ENCODE results near the gene ATF7IP.

The ATF7IP gene

DNA sequence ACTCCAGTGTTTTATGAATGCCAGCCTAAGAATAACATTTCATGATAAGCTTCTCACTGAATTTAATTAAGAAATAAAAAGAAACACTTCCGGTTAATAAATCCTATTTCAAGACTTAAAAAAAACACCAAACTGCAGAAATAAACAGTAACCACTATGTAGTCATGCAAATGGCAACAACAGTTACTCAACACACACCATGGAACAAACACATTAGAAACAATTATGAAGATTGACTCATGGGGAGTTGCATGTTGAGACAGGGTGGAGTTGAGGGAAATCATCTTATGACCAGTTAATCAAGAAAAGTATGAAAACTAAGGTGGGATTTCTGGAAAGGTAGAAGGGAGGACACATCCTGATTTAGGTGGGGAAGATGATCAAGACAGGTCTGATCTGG is 149.5 kb downstream of the ATF7IP start:
- no peak for TF ChIP-seq USF1 (IDR thresholded peaks at IDR 0.05)
- no peak for TF ChIP-seq YY1 (IDR thresholded peaks at IDR 0.05; ENCODE audit: low read depth)
- TF ChIP-seq ZBTB7A (IDR thresholded peaks at IDR 0.05; ENCODE audit: low read depth), result no peak
- no peak for TF ChIP-seq FOXM1 (IDR thresholded peaks at IDR 0.05; ENCODE audit: borderline replicate concordance, low read depth)
- no peak for TF ChIP-seq RAD21 (IDR thresholded peaks at IDR 0.05; ENCODE audit: low read depth)
- no peak for TF ChIP-seq TEAD4 (IDR thresholded peaks at IDR 0.05)
- TF ChIP-seq, protein P1, sequence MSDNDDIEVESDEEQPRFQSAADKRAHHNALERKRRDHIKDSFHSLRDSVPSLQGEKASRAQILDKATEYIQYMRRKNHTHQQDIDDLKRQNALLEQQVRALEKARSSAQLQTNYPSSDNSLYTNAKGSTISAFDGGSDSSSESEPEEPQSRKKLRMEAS (IDR thresholded peaks at IDR 0.05), result no peak
- TF ChIP-seq CEBPB (IDR thresholded peaks at IDR 0.05), result no peak
- TF ChIP-seq CREB1 (IDR thresholded peaks at IDR 0.05; ENCODE audit: low read depth), result no peak
- no peak for TF ChIP-seq TAF1 (IDR thresholded peaks at IDR 0.05; ENCODE audit: low read depth)
- TF ChIP-seq REST (IDR thresholded peaks at IDR 0.05; ENCODE audit: low read depth), result no peak
- no peak for TF ChIP-seq EP300 (IDR thresholded peaks at IDR 0.05; ENCODE audit: borderline replicate concordance)
- TF ChIP-seq NFIC (IDR thresholded peaks at IDR 0.05), result no peak
- no peak for TF ChIP-seq TCF12 (IDR thresholded peaks at IDR 0.05; ENCODE audit: low read depth)
- TF ChIP-seq EGR1 (IDR thresholded peaks at IDR 0.05), result no peak

DNA sequence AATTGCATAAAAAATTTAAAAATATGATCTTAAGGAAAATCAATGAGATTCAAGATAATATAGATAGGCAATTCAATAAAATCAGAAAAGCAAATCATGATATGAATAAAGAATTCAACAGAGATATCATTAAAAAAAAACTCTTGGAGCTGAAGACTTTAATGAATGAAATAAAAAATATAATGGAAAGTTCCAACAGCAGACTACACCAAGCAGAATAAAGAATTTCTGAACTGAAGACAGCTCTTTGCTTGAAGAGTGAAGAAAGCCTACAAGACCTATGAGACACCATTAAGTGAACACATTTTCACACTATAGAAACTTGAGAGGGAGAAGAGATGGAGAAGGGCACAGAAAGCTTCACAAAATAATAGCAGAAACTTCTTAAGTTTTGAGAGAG is 156.3 kb downstream of the ATF7IP start:
- TF ChIP-seq TAF1 (IDR thresholded peaks at IDR 0.05; ENCODE audit: low read depth), result no peak
- TF ChIP-seq, protein P1 (IDR thresholded peaks at IDR 0.05), result no peak
- TF ChIP-seq USF1 (IDR thresholded peaks at IDR 0.05), result no peak
- TF ChIP-seq ZBTB7A (IDR thresholded peaks at IDR 0.05; ENCODE audit: low read depth), result no peak
- no peak for TF ChIP-seq FOXM1 (IDR thresholded peaks at IDR 0.05; ENCODE audit: borderline replicate concordance, low read depth)
- TF ChIP-seq NFIC (IDR thresholded peaks at IDR 0.05), result no peak
- no peak for TF ChIP-seq EP300 (IDR thresholded peaks at IDR 0.05; ENCODE audit: borderline replicate concordance)
- no peak for TF ChIP-seq TEAD4 (IDR thresholded peaks at IDR 0.05)
- TF ChIP-seq TCF12 (IDR thresholded peaks at IDR 0.05; ENCODE audit: low read depth), result no peak
- no peak for TF ChIP-seq RAD21 (IDR thresholded peaks at IDR 0.05; ENCODE audit: low read depth)
- TF ChIP-seq CEBPB (IDR thresholded peaks at IDR 0.05), result no peak
- TF ChIP-seq CREB1 (IDR thresholded peaks at IDR 0.05; ENCODE audit: low read depth), result no peak
- TF ChIP-seq EGR1 (IDR thresholded peaks at IDR 0.05), result no peak
- no peak for TF ChIP-seq REST (IDR thresholded peaks at IDR 0.05; ENCODE audit: low read depth)
- no peak for TF ChIP-seq YY1 (IDR thresholded peaks at IDR 0.05; ENCODE audit: low read depth)

DNA sequence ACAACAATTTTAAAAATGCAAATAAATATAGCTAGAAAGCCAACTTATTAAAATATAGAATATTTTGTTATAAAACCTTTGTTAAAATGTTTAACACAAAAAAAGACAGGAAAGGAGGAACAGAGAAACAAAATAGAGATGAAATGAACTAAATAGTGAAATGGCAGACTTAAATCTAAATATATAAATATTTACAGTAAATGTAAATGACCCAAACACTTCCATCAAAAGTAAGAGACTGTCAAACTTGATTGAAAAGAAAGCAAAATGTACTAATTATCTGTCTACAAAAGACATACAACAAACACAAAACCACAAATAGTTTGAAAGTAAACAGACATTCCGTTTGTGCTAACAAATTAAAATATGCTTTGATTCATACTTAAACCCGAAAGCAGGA is 160.5 kb downstream of the ATF7IP start:
- TF ChIP-seq CEBPB (IDR thresholded peaks at IDR 0.05) (no peak), REST (IDR thresholded peaks at IDR 0.05; ENCODE audit: low read depth) (no peak), EP300 (IDR thresholded peaks at IDR 0.05; ENCODE audit: borderline replicate concordance) (no peak), ZBTB7A (IDR thresholded peaks at IDR 0.05; ENCODE audit: low read depth) (no peak), NFIC (IDR thresholded peaks at IDR 0.05) (no peak), CREB1 (IDR thresholded peaks at IDR 0.05; ENCODE audit: low read depth) (no peak), USF1 (IDR thresholded peaks at IDR 0.05) (no peak), YY1 (IDR thresholded peaks at IDR 0.05; ENCODE audit: low read depth) (no peak), RAD21 (IDR thresholded peaks at IDR 0.05; ENCODE audit: low read depth) (no peak), EGR1 (IDR thresholded peaks at IDR 0.05) (no peak), FOXM1 (IDR thresholded peaks at IDR 0.05; ENCODE audit: borderline replicate concordance, low read depth) (no peak), TAF1 (IDR thresholded peaks at IDR 0.05; ENCODE audit: low read depth) (no peak), TCF12 (IDR thresholded peaks at IDR 0.05; ENCODE audit: low read depth) (no peak), TEAD4 (IDR thresholded peaks at IDR 0.05) (no peak)
- TF ChIP-seq, protein P1 (IDR thresholded peaks at IDR 0.05), result no peak
